ENCODE data around the gene MALRD1. TPM values are rescaled to one million over a fixed set of nuclear protein-coding genes. Genes with fewer than 3 reads are reported as not detected.

Gene MALRD1
- total RNA-seq, 4 donors from 2014 or later, result 0.33 to 7.5 (median 1.1) TPM

DNA sequence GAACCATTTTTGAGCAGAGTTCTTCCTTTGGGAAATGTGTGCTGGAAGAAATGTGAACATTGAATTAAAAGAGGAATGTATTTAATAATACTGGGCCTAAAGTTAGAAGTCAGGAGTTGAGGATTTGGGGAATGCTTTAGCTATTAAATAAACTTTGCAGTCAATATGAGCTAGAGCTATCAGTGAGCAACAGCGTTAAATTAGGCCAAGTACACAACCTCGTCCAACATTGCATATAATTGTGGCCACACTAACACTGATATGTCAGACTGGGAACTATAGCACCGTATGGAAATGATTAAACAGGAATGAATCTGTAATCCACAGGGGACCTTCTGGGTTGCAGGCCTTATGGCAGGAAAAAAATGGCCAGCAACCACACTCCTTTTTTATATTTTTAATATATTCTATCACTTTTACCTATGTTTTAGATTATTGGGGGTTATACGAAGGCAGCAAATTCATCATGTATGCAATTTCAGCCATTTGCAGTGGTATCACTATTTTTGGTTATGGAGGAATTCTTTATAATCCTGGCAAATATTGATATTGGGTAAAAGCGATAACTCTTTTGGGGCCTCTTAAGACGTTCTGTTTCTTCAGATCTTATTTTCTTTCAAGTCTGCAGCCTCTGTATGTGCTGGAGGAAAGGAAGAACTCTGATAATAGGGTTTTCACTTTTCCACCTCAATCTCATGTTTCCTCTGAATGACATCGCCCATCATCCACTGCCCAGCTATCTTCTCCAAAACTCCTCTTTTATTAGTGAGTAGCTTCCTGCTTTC, 531.4 kb downstream of the MALRD1 start:
- peaks cover 0 to 9% (median 0%) of the 10 kb centered on the region in 4 donors for H3K4me1 ChIP-seq
- no peaks in the 10 kb centered on the region for H3K9me3 ChIP-seq
- 85% methylated on average over 7 of the region's 7 CpGs for WGBS
- DNase-seq (ENCODE audit: extremely low spot score), result no peak
- no peak overlapping the region for H3K4me3 ChIP-seq
- no peak for TF ChIP-seq EP300 (IDR thresholded peaks at IDR 0.05)
- TF ChIP-seq, protein P1, sequence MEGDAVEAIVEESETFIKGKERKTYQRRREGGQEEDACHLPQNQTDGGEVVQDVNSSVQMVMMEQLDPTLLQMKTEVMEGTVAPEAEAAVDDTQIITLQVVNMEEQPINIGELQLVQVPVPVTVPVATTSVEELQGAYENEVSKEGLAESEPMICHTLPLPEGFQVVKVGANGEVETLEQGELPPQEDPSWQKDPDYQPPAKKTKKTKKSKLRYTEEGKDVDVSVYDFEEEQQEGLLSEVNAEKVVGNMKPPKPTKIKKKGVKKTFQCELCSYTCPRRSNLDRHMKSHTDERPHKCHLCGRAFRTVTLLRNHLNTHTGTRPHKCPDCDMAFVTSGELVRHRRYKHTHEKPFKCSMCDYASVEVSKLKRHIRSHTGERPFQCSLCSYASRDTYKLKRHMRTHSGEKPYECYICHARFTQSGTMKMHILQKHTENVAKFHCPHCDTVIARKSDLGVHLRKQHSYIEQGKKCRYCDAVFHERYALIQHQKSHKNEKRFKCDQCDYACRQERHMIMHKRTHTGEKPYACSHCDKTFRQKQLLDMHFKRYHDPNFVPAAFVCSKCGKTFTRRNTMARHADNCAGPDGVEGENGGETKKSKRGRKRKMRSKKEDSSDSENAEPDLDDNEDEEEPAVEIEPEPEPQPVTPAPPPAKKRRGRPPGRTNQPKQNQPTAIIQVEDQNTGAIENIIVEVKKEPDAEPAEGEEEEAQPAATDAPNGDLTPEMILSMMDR (IDR thresholded peaks at IDR 0.05), result no peak
- TF ChIP-seq POLR2AphosphoS5 (IDR thresholded peaks at IDR 0.05), result no peak
- TF ChIP-seq POLR2A (IDR thresholded peaks at IDR 0.05; ENCODE audit: low read depth), result no peak
- no peaks in the 10 kb centered on the region for H3K27me3 ChIP-seq
- intact Hi-C loops (cut with DNase I), result no loop called here
- no peak overlapping the region for H3K27ac ChIP-seq (replicated peaks in 1 of 4)
- no peaks in the 10 kb centered on the region for H3K36me3 ChIP-seq

DNA sequence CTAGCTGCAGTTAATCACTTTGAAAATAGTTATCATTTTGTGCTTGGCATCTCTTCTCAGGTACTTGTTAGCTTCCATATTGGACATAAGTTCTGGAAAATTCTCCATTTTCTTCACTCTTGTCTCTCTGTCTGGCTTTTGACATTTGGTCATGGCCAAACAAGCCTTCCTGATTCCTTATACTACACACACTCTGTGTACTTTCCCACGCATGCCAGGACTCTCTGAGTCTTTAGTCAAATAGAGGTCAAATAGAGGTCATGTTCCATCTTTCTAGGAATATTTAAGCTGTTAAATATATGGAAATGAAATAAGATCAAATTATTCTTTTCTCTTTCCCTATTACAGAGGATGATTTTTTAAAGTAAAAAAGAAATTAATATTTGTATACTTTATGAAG, 532.1 kb downstream of the MALRD1 start:
- 87% methylated on average over 1 of the region's 1 CpG for WGBS
- H3K9me3 ChIP-seq, result no peaks in the 10 kb centered on the region
- intact Hi-C loops (cut with DNase I), result no loop called here
- H3K27ac ChIP-seq (replicated peaks in 1 of 4), result no peak overlapping the region
- H3K4me3 ChIP-seq, result no peak overlapping the region
- peaks cover 0 to 9% (median 0%) of the 10 kb centered on the region in 4 donors for H3K4me1 ChIP-seq
- H3K36me3 ChIP-seq, result no peaks in the 10 kb centered on the region
- no peak for DNase-seq (ENCODE audit: extremely low spot score)
- no peaks in the 10 kb centered on the region for H3K27me3 ChIP-seq
- TF ChIP-seq, protein P1 (IDR thresholded peaks at IDR 0.05), result no peak
- no peak for TF ChIP-seq EP300 (IDR thresholded peaks at IDR 0.05)
- TF ChIP-seq POLR2A (IDR thresholded peaks at IDR 0.05; ENCODE audit: low read depth), result no peak
- TF ChIP-seq POLR2AphosphoS5 (IDR thresholded peaks at IDR 0.05), result no peak

DNA sequence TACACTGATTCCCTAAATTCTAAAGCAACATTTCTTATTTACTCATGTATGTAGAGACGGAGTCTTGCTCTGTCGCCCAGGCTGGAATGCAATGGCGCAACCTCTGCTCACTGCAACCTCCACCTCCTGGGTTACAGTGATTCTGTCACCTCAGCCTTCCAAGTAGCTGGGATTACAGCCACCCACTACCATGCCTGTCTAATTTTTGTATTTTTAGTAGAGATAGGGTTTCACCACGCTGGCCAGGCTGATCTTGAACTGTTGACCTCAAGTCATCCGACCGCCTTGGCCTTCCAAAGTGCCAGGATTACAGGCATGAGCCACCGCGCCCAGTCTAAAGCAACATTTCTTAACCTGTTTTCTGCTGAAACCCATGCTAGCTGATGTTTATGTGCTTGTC, 540.0 kb downstream of the MALRD1 start:
- Histone ChIP-seq H3K36me3 (no peaks in the 10 kb centered on the region), H3K4me1 (no peaks in the 10 kb centered on the region), H3K9me3 (no peaks in the 10 kb centered on the region), H3K27ac (replicated peaks in 1 of 4) (no peak overlapping the region), H3K27me3 (no peaks in the 10 kb centered on the region), H3K4me3 (no peak overlapping the region)
- intact Hi-C loops (cut with DNase I), result no loop called here
- no peak for DNase-seq (ENCODE audit: extremely low spot score)
- 80% methylated on average over 8 of the region's 8 CpGs for WGBS
- TF ChIP-seq POLR2A (IDR thresholded peaks at IDR 0.05; ENCODE audit: low read depth) (no peak), POLR2AphosphoS5 (IDR thresholded peaks at IDR 0.05) (no peak), EP300 (IDR thresholded peaks at IDR 0.05) (no peak)
- TF ChIP-seq, protein P1 (IDR thresholded peaks at IDR 0.05), result no peak

DNA sequence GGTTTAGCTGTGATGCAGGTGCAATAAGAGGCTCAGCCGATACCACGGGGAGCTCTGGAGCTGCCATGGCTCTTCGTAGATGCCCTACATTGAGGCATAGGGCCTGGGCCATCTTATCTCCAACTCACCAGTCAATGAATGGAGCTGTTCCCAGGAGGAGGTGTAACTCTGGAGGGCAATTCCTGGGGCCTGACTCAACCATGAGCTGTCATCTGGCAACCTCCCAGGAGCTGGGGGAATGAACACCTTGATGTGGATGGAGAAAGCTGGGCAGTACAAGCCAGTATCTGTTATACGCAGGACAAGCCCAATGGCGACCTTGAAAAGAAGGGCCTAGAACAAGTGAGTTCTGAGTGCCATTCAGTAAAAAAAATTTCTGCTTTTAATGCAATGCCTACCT, 543.7 kb downstream of the MALRD1 start:
- intact Hi-C loops (cut with DNase I), result no loop called here
- TF ChIP-seq POLR2A (IDR thresholded peaks at IDR 0.05; ENCODE audit: low read depth) (no peak), POLR2AphosphoS5 (IDR thresholded peaks at IDR 0.05) (no peak), EP300 (IDR thresholded peaks at IDR 0.05) (no peak)
- TF ChIP-seq, protein P1 (IDR thresholded peaks at IDR 0.05), result no peak
- Histone ChIP-seq H3K27me3 (no peaks in the 10 kb centered on the region), H3K27ac (replicated peaks in 1 of 4) (no peak overlapping the region), H3K4me3 (no peak overlapping the region), H3K9me3 (no peaks in the 10 kb centered on the region), H3K4me1 (no peaks in the 10 kb centered on the region), H3K36me3 (no peaks in the 10 kb centered on the region)
- 89% methylated on average over 4 of the region's 5 CpGs for WGBS
- DNase-seq (ENCODE audit: extremely low spot score), result no peak
